T-helper 2 cell treated with Interferon-gamma antibody and Interleukin-4, amounts not matched to agents 5 μg/mL and 100 μg/mL, for 36 hours (primary cell): ENCODE measurements around the gene LIN54.
"Not testable (repeated sequence)": the region's sequence is repeated elsewhere in the genome, so short reads cannot be mapped to it uniquely, and the experiment has no call there.

Experiments
- DNase-seq: peaks from one replicate; pipeline ENCODE4 v3.0.0; 2021; ENCODE audit warnings: low spot score
- H3K27ac Mint-ChIP-seq: one replicate; pipeline ENCODE4 v1.8.0; 2021; ENCODE audit warnings: mild to moderate bottlenecking, mixed read lengths
- H3K27me3 Mint-ChIP-seq: one replicate; pipeline ENCODE4 v1.8.0; 2021; ENCODE audit warnings: low read depth, mixed read lengths
- H3K36me3 Mint-ChIP-seq: one replicate; pipeline ENCODE4 v1.8.0; 2021; ENCODE audit warnings: low read depth, mixed read lengths
- H3K4me1 Mint-ChIP-seq: one replicate; pipeline ENCODE4 v1.8.0; 2021; ENCODE audit warnings: low read depth, mixed read lengths
- H3K4me3 Mint-ChIP-seq: one replicate; pipeline ENCODE4 v1.8.0; 2022; ENCODE audit warnings: mild to moderate bottlenecking, moderate library complexity, mixed read lengths
- H3K9me3 Mint-ChIP-seq: one replicate; pipeline ENCODE4 v1.8.0; 2021; ENCODE audit warnings: mixed read lengths

Gene LIN54

GRCh38 chr4:83023599-83023998 is 13.0 kb upstream of the LIN54 start:
- not testable (repeated sequence) for H3K27ac Mint-ChIP-seq, H3K36me3 Mint-ChIP-seq, H3K4me3 Mint-ChIP-seq

GRCh38 chr4:83022724-83023450 is 12.3 kb upstream of the LIN54 start:
- Mint-ChIP-seq H3K4me3 (no peak overlapping the region), H3K27me3 (peaks cover 20% of the 10 kb centered on the region), H3K36me3 (no peaks in the 10 kb centered on the region), H3K9me3 (peaks cover 18% of the 10 kb centered on the region), H3K27ac (no peak overlapping the region), H3K4me1 (peaks cover 8% of the 10 kb centered on the region)
- no peak for DNase-seq

More at GRCh38 chr4:83023599-83023998, 13.0 kb upstream of the LIN54 start:
- H3K9me3 Mint-ChIP-seq, result peaks cover 18% of the 10 kb centered on the region
- peaks cover 20% of the 10 kb centered on the region for H3K27me3 Mint-ChIP-seq
- DNase-seq, H3K4me1 Mint-ChIP-seq: not testable (repeated sequence)

GRCh38 chr4:83019794-83020494 is 9.3 kb upstream of the LIN54 start:
- no peak overlapping the region for H3K27ac Mint-ChIP-seq

GRCh38 chr4:83013902-83014301 is 3.3 kb upstream of the LIN54 start:
- Mint-ChIP-seq H3K4me1 (peaks cover 27% of the 10 kb centered on the region), H3K9me3 (no peaks in the 10 kb centered on the region), H3K4me3 (peak overlapping the region; percentile 90), H3K27ac (no peak overlapping the region), H3K27me3 (peaks cover 3% of the 10 kb centered on the region), H3K36me3 (peaks cover 4% of the 10 kb centered on the region)
- no peak for DNase-seq

More at GRCh38 chr4:83019794-83020494, 9.3 kb upstream of the LIN54 start:
- H3K4me1 Mint-ChIP-seq, result peaks cover 8% of the 10 kb centered on the region
- peaks cover 6% of the 10 kb centered on the region for H3K27me3 Mint-ChIP-seq
- H3K9me3 Mint-ChIP-seq, result peaks cover 9% of the 10 kb centered on the region
- no peak for DNase-seq
- no peaks in the 10 kb centered on the region for H3K36me3 Mint-ChIP-seq
- H3K4me3 Mint-ChIP-seq, result no peak overlapping the region

GRCh38 chr4:83013420-83013867 is 2.8 kb upstream of the LIN54 start:
- no peak for DNase-seq
- peak overlapping the region; percentile 94 for H3K27ac Mint-ChIP-seq
- H3K9me3 Mint-ChIP-seq, result no peaks in the 10 kb centered on the region
- H3K4me1 Mint-ChIP-seq, result peaks cover 28% of the 10 kb centered on the region
- H3K4me3 Mint-ChIP-seq, result peak overlapping the region; percentile 90
- peaks cover 4% of the 10 kb centered on the region for H3K36me3 Mint-ChIP-seq
- H3K27me3 Mint-ChIP-seq, result peaks cover 3% of the 10 kb centered on the region

GRCh38 chr4:83012687-83013419 is 2.2 kb upstream of the LIN54 start:
- Mint-ChIP-seq H3K36me3 (peaks cover 4% of the 10 kb centered on the region), H3K4me3 (peak overlapping the region; percentile 90), H3K4me1 (peaks cover 32% of the 10 kb centered on the region), H3K9me3 (no peaks in the 10 kb centered on the region), H3K27ac (peak overlapping the region; percentile 94), H3K27me3 (peaks cover 3% of the 10 kb centered on the region)
- DNase-seq, result peak; percentile 96

GRCh38 chr4:83012200-83012686 is 1.6 kb upstream of the LIN54 start:
- peak overlapping the region; percentile 95 for H3K27ac Mint-ChIP-seq
- peaks cover 38% of the 10 kb centered on the region for H3K4me1 Mint-ChIP-seq

GRCh38 chr4:83011689-83012199 is 1.1 kb upstream of the LIN54 start:
- Mint-ChIP-seq H3K27ac (peak overlapping the region; percentile 95), H3K36me3 (peaks cover 6% of the 10 kb centered on the region), H3K9me3 (no peaks in the 10 kb centered on the region), H3K27me3 (peaks cover 3% of the 10 kb centered on the region), H3K4me1 (peaks cover 39% of the 10 kb centered on the region), H3K4me3 (peak overlapping the region; percentile 96)
- DNase-seq, result no peak

More at GRCh38 chr4:83012200-83012686, 1.6 kb upstream of the LIN54 start:
- peak; percentile 44 for DNase-seq
- peak overlapping the region; percentile 96 for H3K4me3 Mint-ChIP-seq
- peaks cover 6% of the 10 kb centered on the region for H3K36me3 Mint-ChIP-seq
- H3K9me3 Mint-ChIP-seq, result no peaks in the 10 kb centered on the region
- peaks cover 3% of the 10 kb centered on the region for H3K27me3 Mint-ChIP-seq

GRCh38 chr4:83010111-83010521 is 507 bp downstream of the LIN54 start:
- Mint-ChIP-seq H3K9me3 (no peaks in the 10 kb centered on the region), H3K4me3 (peak overlapping the region; percentile 96), H3K27me3 (peaks cover 3% of the 10 kb centered on the region), H3K4me1 (peaks cover 47% of the 10 kb centered on the region), H3K27ac (peak overlapping the region; percentile 95), H3K36me3 (peaks cover 12% of the 10 kb centered on the region)
- DNase-seq, result no peak

- peak overlapping the region; percentile 95 for H3K27ac Mint-ChIP-seq
- H3K4me3 Mint-ChIP-seq, result peak overlapping the region; percentile 96
- H3K27me3 Mint-ChIP-seq, result peaks cover 3% of the 10 kb centered on the region
- no peaks in the 10 kb centered on the region for H3K9me3 Mint-ChIP-seq
- H3K36me3 Mint-ChIP-seq, result peaks cover 12% of the 10 kb centered on the region
- peaks cover 47% of the 10 kb centered on the region for H3K4me1 Mint-ChIP-seq
- no peak for DNase-seq
These were observed 1.1 kb downstream of the LIN54 start for GRCh38 chr4:83009529-83009928.

GRCh38 chr4:83003044-83003791 is 7.4 kb downstream of the LIN54 start:
- peaks cover 25% of the 10 kb centered on the region for H3K4me1 Mint-ChIP-seq
- H3K36me3 Mint-ChIP-seq, result peaks cover 11% of the 10 kb centered on the region
- H3K27me3 Mint-ChIP-seq, H3K9me3 Mint-ChIP-seq, H3K4me3 Mint-ChIP-seq, H3K27ac Mint-ChIP-seq, DNase-seq: not testable (repeated sequence)

- DNase-seq, result no peak
- Mint-ChIP-seq H3K4me1 (peaks cover 17% of the 10 kb centered on the region), H3K4me3 (no peak overlapping the region), H3K36me3 (peaks cover 9% of the 10 kb centered on the region), H3K27ac (no peak overlapping the region), H3K27me3 (no peaks in the 10 kb centered on the region), H3K9me3 (no peaks in the 10 kb centered on the region)
These were observed 8.3 kb downstream of the LIN54 start for GRCh38 chr4:83002329-83002728.

- peaks cover 8% of the 10 kb centered on the region for H3K36me3 Mint-ChIP-seq
- no peak overlapping the region for H3K4me3 Mint-ChIP-seq
- no peaks in the 10 kb centered on the region for H3K9me3 Mint-ChIP-seq
- H3K27ac Mint-ChIP-seq, result no peak overlapping the region
- peaks cover 7% of the 10 kb centered on the region for H3K4me1 Mint-ChIP-seq
- no peak for DNase-seq
- no peaks in the 10 kb centered on the region for H3K27me3 Mint-ChIP-seq
These were observed 11.7 kb downstream of the LIN54 start for GRCh38 chr4:82998898-82999297.
